HTERT RPE-1 (cell line): Measurements from ENCODE around the gene RAI14.
"Not testable (repeated sequence)": the region's sequence is repeated elsewhere in the genome, so short reads cannot be mapped to it uniquely, and the experiment has no call there.

Experiments
- in situ Hi-C: fragments of 300-500 bp; cut with MboI; formaldehyde crosslinking; loops from 4 replicates; pipeline ENCODE4 v1.14.3; 2020; ENCODE audit warnings: low sequenced_read_pairs

Gene RAI14

GRCh38 chr5:34811706-34812105, 155.6 kb downstream of the RAI14 start:
- in situ Hi-C loops = no loop called here

GRCh38 chr5:34813509-34813908, 157.4 kb downstream of the RAI14 start:
- in situ Hi-C loops = no loop called here

- in situ Hi-C loops = no loop called here
Observed at GRCh38 chr5:34817558-34818351, 161.6 kb downstream of the RAI14 start.

- in situ Hi-C loops = no loop called here
Observed at GRCh38 chr5:34818717-34819116, 162.6 kb downstream of the RAI14 start.

- in situ Hi-C loops = no loop called here
Observed at GRCh38 chr5:34820593-34820992, 164.5 kb downstream of the RAI14 start.

GRCh38 chr5:34822956-34823715, 167.0 kb downstream of the RAI14 start:
- in situ Hi-C loops = no loop called here

GRCh38 chr5:34826347-34826746, 170.2 kb downstream of the RAI14 start:
- in situ Hi-C loops = no loop called here

GRCh38 chr5:34827588-34828506, 171.7 kb downstream of the RAI14 start:
- in situ Hi-C loops = no loop called here

- in situ Hi-C loops = not testable (repeated sequence)
Observed at GRCh38 chr5:34830827-34831226, 174.7 kb downstream of the RAI14 start.

- in situ Hi-C loops = no loop called here
Observed at GRCh38 chr5:34831303-34831702, 175.2 kb downstream of the RAI14 start.

GRCh38 chr5:34832568-34832967, 176.4 kb downstream of the RAI14 start:
- in situ Hi-C loops = no loop called here

- in situ Hi-C loops = no loop called here
Observed at GRCh38 chr5:34833090-34833489, 177.0 kb downstream of the RAI14 start.

- in situ Hi-C loops = no loop called here
Observed at GRCh38 chr5:34833976-34834793, 178.1 kb downstream of the RAI14 start.

GRCh38 chr5:34834794-34835089, 178.6 kb downstream of the RAI14 start:
- in situ Hi-C loops = no loop called here

- in situ Hi-C loops = no loop called here
Observed at GRCh38 chr5:34835664-34836063, 179.5 kb downstream of the RAI14 start.

- in situ Hi-C loops = no loop called here
Observed at GRCh38 chr5:34838785-34839714, 182.9 kb downstream of the RAI14 start, which contains the start of gene TTC23L. TSS of gene TTC23L (plus strand) at chr5:34839164. CDS start at chr5:34840672, 1,508 bp downstream.

GRCh38 chr5:34841816-34842215, 185.7 kb downstream of the RAI14 start:
- in situ Hi-C loops = no loop called here

- in situ Hi-C loops = no loop called here
Observed at GRCh38 chr5:34842554-34842953, 186.4 kb downstream of the RAI14 start.

GRCh38 chr5:34843497-34843896, 187.4 kb downstream of the RAI14 start:
- in situ Hi-C loops = no loop called here
